NCI-H82 treated with DMSO at 0.1 percent for 48 hours (cell line): ENCODE results near the gene RBM12.

Experiments used
- DNase-seq: peaks from one replicate; lab custom pipeline; 2025; ENCODE audit not compliant: unreplicated experiment; lab: John Stamatoyannopoulos, UW

RBM12 gene

GRCh38 chr20:35602851-35603495 lies 61.7 kb downstream of the RBM12 start:
- no peak for DNase-seq

- no peak for DNase-seq
These were observed 62.7 kb downstream of the RBM12 start for GRCh38 chr20:35601990-35602389.

- DNase-seq: peak; percentile 8
These were observed 63.4 kb downstream of the RBM12 start for GRCh38 chr20:35600993-35601973.

- no peak for DNase-seq
These were observed 64.3 kb downstream of the RBM12 start for GRCh38 chr20:35600176-35600992.

GRCh38 chr20:35599776-35600120 lies 65.0 kb downstream of the RBM12 start:
- no peak for DNase-seq
